ENCODE results near the gene RAD51B. TPM values are rescaled to one million over a fixed set of nuclear protein-coding genes. Genes with fewer than 3 reads are reported as not detected.

The RAD51B gene
- total RNA-seq, 1 experiment from 2014 or later = 14.2 TPM

DNA sequence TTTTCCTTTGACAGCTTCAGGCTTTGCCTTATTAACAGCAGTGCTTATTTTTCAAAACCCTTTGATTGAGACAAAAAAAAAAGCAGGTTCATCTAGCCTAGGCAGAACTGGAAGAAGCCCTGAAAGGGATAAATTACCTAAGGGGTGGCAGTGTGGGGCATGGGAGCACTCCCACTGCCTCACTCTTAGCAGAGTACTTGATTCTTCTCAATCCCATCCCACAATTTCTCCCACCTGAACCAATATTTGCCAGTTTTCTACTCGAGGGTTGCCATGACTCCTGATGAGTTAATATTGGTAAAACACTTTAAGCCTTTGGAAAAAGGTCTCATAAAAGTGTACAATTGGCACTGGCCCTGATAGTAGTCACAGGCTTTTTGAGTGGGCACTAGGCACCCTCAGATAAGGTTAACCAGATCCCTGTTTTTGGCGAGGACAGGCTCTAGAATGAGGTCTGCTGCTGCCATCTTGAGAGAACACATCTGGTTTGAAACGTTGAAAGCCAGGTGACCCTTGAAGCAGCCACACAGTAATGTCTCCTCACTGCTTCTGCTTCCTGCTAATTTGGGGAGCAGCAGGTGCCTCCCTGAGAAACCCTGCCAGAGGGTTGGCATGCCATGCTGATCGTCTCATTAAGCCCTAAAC lies 320.0 kb downstream of the RAD51B start (continued):
- TF ChIP-seq, protein P1, sequence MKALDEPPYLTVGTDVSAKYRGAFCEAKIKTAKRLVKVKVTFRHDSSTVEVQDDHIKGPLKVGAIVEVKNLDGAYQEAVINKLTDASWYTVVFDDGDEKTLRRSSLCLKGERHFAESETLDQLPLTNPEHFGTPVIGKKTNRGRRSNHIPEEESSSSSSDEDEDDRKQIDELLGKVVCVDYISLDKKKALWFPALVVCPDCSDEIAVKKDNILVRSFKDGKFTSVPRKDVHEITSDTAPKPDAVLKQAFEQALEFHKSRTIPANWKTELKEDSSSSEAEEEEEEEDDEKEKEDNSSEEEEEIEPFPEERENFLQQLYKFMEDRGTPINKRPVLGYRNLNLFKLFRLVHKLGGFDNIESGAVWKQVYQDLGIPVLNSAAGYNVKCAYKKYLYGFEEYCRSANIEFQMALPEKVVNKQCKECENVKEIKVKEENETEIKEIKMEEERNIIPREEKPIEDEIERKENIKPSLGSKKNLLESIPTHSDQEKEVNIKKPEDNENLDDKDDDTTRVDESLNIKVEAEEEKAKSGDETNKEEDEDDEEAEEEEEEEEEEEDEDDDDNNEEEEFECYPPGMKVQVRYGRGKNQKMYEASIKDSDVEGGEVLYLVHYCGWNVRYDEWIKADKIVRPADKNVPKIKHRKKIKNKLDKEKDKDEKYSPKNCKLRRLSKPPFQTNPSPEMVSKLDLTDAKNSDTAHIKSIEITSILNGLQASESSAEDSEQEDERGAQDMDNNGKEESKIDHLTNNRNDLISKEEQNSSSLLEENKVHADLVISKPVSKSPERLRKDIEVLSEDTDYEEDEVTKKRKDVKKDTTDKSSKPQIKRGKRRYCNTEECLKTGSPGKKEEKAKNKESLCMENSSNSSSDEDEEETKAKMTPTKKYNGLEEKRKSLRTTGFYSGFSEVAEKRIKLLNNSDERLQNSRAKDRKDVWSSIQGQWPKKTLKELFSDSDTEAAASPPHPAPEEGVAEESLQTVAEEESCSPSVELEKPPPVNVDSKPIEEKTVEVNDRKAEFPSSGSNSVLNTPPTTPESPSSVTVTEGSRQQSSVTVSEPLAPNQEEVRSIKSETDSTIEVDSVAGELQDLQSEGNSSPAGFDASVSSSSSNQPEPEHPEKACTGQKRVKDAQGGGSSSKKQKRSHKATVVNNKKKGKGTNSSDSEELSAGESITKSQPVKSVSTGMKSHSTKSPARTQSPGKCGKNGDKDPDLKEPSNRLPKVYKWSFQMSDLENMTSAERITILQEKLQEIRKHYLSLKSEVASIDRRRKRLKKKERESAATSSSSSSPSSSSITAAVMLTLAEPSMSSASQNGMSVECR (CRISPR knock-in tag; IDR thresholded peaks at IDR 0.05; ENCODE audit: borderline replicate concordance) = no peak

DNA sequence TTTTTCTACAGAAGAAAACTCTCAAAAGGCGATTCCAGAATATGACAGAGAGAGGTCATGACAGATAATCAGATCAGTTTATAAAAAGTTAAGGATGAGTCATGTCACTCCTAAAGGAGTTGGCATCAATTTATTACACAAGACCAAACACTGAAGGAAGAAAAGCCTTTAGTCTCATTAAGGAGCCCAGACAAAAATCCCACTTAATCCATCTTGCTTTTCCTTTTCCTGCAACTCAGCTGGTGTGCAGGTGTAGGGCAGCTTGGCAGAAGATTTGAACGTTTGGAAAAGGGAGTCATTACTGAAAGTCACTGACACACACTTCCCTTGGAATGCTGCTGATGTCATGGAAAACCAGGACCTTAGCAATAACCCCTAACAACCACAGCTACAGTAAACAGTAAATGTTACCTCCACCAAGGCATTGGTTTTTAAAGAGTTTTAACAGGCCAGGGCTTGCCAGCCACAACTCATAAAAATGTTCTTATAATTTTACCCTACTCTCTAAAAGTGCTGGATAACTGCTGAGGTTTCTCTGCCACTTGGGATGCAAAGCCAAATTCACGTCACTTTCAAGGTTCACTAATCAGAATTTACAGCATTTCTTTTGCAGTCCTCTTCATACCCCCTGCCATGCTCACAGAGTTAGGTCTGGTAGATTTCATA lies 320.6 kb downstream of the RAD51B start:
- CTCF ChIA-PET = no interaction called here
- no peak for DNase-seq (ENCODE audit: low spot score)
- POLR2A ChIA-PET = no interaction called here
- Mint-ChIP-seq H3K36me3 (no peaks in the 10 kb centered on the region), H3K9me3 (no peaks in the 10 kb centered on the region), H3K27me3 (ENCODE audit: low read depth) (no peaks in the 10 kb centered on the region), H3K27ac (peak overlapping the region; percentile 73; the same call in 1 of the 2 replicates), H3K4me3 (no peak overlapping the region), H3K4me1 (peaks cover 46% of the 10 kb centered on the region)
- ATAC-seq = no peak
- TF ChIP-seq, protein P2, sequence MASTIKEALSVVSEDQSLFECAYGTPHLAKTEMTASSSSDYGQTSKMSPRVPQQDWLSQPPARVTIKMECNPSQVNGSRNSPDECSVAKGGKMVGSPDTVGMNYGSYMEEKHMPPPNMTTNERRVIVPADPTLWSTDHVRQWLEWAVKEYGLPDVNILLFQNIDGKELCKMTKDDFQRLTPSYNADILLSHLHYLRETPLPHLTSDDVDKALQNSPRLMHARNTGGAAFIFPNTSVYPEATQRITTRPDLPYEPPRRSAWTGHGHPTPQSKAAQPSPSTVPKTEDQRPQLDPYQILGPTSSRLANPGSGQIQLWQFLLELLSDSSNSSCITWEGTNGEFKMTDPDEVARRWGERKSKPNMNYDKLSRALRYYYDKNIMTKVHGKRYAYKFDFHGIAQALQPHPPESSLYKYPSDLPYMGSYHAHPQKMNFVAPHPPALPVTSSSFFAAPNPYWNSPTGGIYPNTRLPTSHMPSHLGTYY (CRISPR knock-in tag; IDR thresholded peaks at IDR 0.05) = no peak
- no peak for TF ChIP-seq MAX (CRISPR knock-in tag; IDR thresholded peaks at IDR 0.05)
- TF ChIP-seq, protein P3, sequence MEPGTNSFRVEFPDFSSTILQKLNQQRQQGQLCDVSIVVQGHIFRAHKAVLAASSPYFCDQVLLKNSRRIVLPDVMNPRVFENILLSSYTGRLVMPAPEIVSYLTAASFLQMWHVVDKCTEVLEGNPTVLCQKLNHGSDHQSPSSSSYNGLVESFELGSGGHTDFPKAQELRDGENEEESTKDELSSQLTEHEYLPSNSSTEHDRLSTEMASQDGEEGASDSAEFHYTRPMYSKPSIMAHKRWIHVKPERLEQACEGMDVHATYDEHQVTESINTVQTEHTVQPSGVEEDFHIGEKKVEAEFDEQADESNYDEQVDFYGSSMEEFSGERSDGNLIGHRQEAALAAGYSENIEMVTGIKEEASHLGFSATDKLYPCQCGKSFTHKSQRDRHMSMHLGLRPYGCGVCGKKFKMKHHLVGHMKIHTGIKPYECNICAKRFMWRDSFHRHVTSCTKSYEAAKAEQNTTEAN (CRISPR knock-in tag; IDR thresholded peaks at IDR 0.05) = no peak
- TF ChIP-seq KAT7 (CRISPR knock-in tag; IDR thresholded peaks at IDR 0.05; ENCODE audit: borderline replicate concordance) = no peak
- no peak for TF ChIP-seq PRRX2 (CRISPR knock-in tag; IDR thresholded peaks at IDR 0.05)
- TF ChIP-seq ZNF317 (CRISPR knock-in tag; IDR thresholded peaks at IDR 0.05; ENCODE audit: borderline replicate concordance, low read depth) = no peak

- ATAC-seq (no peak), DNase-seq (ENCODE audit: low spot score) (no peak)
- Mint-ChIP-seq H3K9me3 (no peaks in the 10 kb centered on the region), H3K36me3 (no peaks in the 10 kb centered on the region), H3K27ac (peak overlapping the region; percentile 73; the same call in 1 of the 2 replicates), H3K4me1 (peaks cover 46% of the 10 kb centered on the region), H3K4me3 (no peak overlapping the region), H3K27me3 (ENCODE audit: low read depth) (no peaks in the 10 kb centered on the region)
- ChIA-PET CTCF (no interaction called here), POLR2A (no interaction called here)
- TF ChIP-seq FOXP1 (CRISPR knock-in tag; IDR thresholded peaks at IDR 0.05; ENCODE audit: borderline replicate concordance) (no peak), TCF7 (CRISPR knock-in tag; IDR thresholded peaks at IDR 0.05; ENCODE audit: low read depth) (no peak), NFE2L1 (CRISPR knock-in tag; IDR thresholded peaks at IDR 0.05) (no peak), TEAD1 (CRISPR knock-in tag; IDR thresholded peaks at IDR 0.05) (no peak), SMAD3 (CRISPR knock-in tag; IDR thresholded peaks at IDR 0.05; ENCODE audit: borderline replicate concordance) (no peak), FOXK1 (CRISPR knock-in tag; IDR thresholded peaks at IDR 0.05) (no peak), ZNF416 (CRISPR knock-in tag; IDR thresholded peaks at IDR 0.05) (no peak)
- TF ChIP-seq, protein P2 (CRISPR knock-in tag; IDR thresholded peaks at IDR 0.05) = no peak
Observed at GRCh38 chr14:68140806-68141205, 321.2 kb downstream of the RAD51B start.
